IMR-90 (cell line): ENCODE data around the gene PI3. TPM values are rescaled to one million over a fixed set of nuclear protein-coding genes. Genes with fewer than 3 reads are reported as not detected.
A peak's percentile ranks its signal among the peaks of the same experiment; 100 is the strongest.

Experiments used
- ATAC-seq: fragments of 200-7000 bp; cut with Tn5 transposase; 2 replicates; pipeline ENCODE4 v1.9.1; 2020; ENCODE audit warnings: low read depth, mild to moderate bottlenecking, moderate library complexity
- BruUV-seq: library from RNA; stranded (reverse); fragments of 400-500 nt; replicated peaks from 2 replicates; lab custom pipeline; 2021; lab: Mats Ljungman, UMichigan
- CTCF ChIA-PET: fragments of 300-600 bp; formaldehyde crosslinking; extraction: SDS; loops from one replicate; lab custom pipeline; 2021; ENCODE audit warnings: antibody characterized with exemption; lab: Yijun Ruan, JAX
- POLR2A ChIA-PET: fragments of 300-600 bp; sonication (Branson Sonifier 250); formaldehyde crosslinking; loops from one replicate; lab custom pipeline; 2022; ENCODE audit warnings: antibody characterized with exemption; ENCODE audit not compliant: unreplicated experiment; lab: Charles Lee
- DNase-seq: peaks from one replicate; pipeline ENCODE4 v3.0.0; 2013
- H2AFZ ChIP-seq: replicated peaks from 2 replicates; pipeline ENCODE3; 2013; ENCODE audit warnings: low read length, mild to moderate bottlenecking; ENCODE audit not compliant: poor library complexity
- H2AK5ac ChIP-seq: 2 replicates; pipeline ENCODE4 v1.6.1; 2013; ENCODE audit warnings: low read depth, low read length, inconsistent platforms
- H2AK9ac ChIP-seq: replicated peaks from 2 replicates; pipeline ENCODE3; 2013; ENCODE audit warnings: mild to moderate bottlenecking, low read depth, low read length, moderate library complexity; ENCODE audit not compliant: poor library complexity
- H2BK120ac ChIP-seq: 2 replicates; pipeline ENCODE4 v1.6.1; 2013; ENCODE audit warnings: low read depth, low read length, inconsistent platforms
- H2BK15ac ChIP-seq: 3 replicates; pipeline ENCODE4 v1.6.1; 2013; ENCODE audit warnings: low read depth, low read length, inconsistent platforms
- H2BK20ac ChIP-seq: 2 replicates; pipeline ENCODE4 v1.6.1; 2013; ENCODE audit warnings: low read depth, mild to moderate bottlenecking, inconsistent platforms, low read length, moderate library complexity
- H2BK5ac ChIP-seq: 2 replicates; pipeline ENCODE4 v1.6.1; 2013; ENCODE audit warnings: mild to moderate bottlenecking, low read depth, low read length, inconsistent platforms; ENCODE audit not compliant: poor library complexity, severe bottlenecking
- H3K14ac ChIP-seq: replicated peaks from 2 replicates; pipeline ENCODE4 v1.6.1; 2013; ENCODE audit warnings: low read depth, low read length, inconsistent platforms
- H3K18ac ChIP-seq: 2 replicates; pipeline ENCODE4 v1.6.1; 2013; ENCODE audit warnings: low read depth, low read length, control low read depth
- H3K23ac ChIP-seq: 2 replicates; pipeline ENCODE4 v1.6.1; 2013; ENCODE audit warnings: low read depth, low read length, inconsistent platforms
- H3K27ac ChIP-seq: 2 replicates; pipeline ENCODE4 v1.5.1; 2013; ENCODE audit warnings: mild to moderate bottlenecking, control low read depth, low read length; ENCODE audit not compliant: insufficient read depth
- H3K27me3 ChIP-seq: 2 replicates; pipeline ENCODE4 v1.6.1; 2013; ENCODE audit warnings: low read length; ENCODE audit not compliant: control insufficient read depth, insufficient read depth
- H3K36me3 ChIP-seq: 2 replicates; pipeline ENCODE4 v1.6.1; 2013; ENCODE audit warnings: low read length, mixed read lengths; ENCODE audit not compliant: control insufficient read depth, insufficient read depth
- H3K4ac ChIP-seq: 2 replicates; pipeline ENCODE4 v1.6.1; 2013; ENCODE audit warnings: low read depth, low read length, inconsistent platforms
- H3K4me1 ChIP-seq: 2 replicates; pipeline ENCODE4 v1.6.1; 2013; ENCODE audit warnings: low read length, mixed read lengths; ENCODE audit not compliant: control insufficient read depth, insufficient read depth
- H3K4me2 ChIP-seq: 2 replicates; pipeline ENCODE4 v1.6.1; 2013; ENCODE audit warnings: low read depth, mild to moderate bottlenecking, control low read depth, low read length, moderate library complexity
- H3K4me3 ChIP-seq: 2 replicates; pipeline ENCODE4 v1.5.1; 2013; ENCODE audit warnings: low read depth, mild to moderate bottlenecking, control low read depth, low read length, moderate library complexity; ENCODE audit not compliant: insufficient read depth
- H3K56ac ChIP-seq: 2 replicates; pipeline ENCODE4 v1.6.1; 2013; ENCODE audit warnings: low read length, inconsistent platforms; ENCODE audit not compliant: insufficient read depth; ENCODE audit errors: extremely low read depth
- H3K79me1 ChIP-seq, 2 experiments: 2 replicates each; pipeline ENCODE4 v1.6.1; 2013; ENCODE audit warnings: low read length in 2 of 2, inconsistent platforms in 1 of 2, low read depth in 1 of 2
- H3K9ac ChIP-seq: 2 replicates; pipeline ENCODE4 v1.6.1; 2013; ENCODE audit warnings: low read depth, low read length, control low read depth
- H3K9me1 ChIP-seq: 2 replicates; pipeline ENCODE4 v1.6.1; 2013; ENCODE audit warnings: low read length, inconsistent platforms; ENCODE audit not compliant: insufficient read depth
- H3K9me3 ChIP-seq: 2 replicates; pipeline ENCODE4 v1.6.1; 2013; ENCODE audit warnings: low read length; ENCODE audit not compliant: control insufficient read depth, insufficient read depth
- H4K20me1 ChIP-seq: 2 replicates; pipeline ENCODE4 v1.6.1; 2013; ENCODE audit warnings: low read length, inconsistent platforms; ENCODE audit not compliant: insufficient read depth
- H4K5ac ChIP-seq: 2 replicates; pipeline ENCODE4 v1.6.1; 2013; ENCODE audit warnings: mild to moderate bottlenecking, low read depth, low read length, control low read depth
- H4K8ac ChIP-seq, 2 experiments: 2 replicates each; pipeline ENCODE4 v1.6.1; 2013; ENCODE audit warnings: low read depth in 2 of 2, low read length in 2 of 2, control low read depth in 1 of 2, inconsistent platforms in 1 of 2
- H4K91ac ChIP-seq: 2 replicates; pipeline ENCODE4 v1.6.1; 2013; ENCODE audit warnings: low read depth, low read length, inconsistent platforms; ENCODE audit not compliant: insufficient read depth
- BHLHE40 ChIP-seq: fragments of 150-350 bp; IDR thresholded peaks from 2 replicates; pipeline ENCODE4 v1.6.1; 2016; ENCODE audit warnings: mild to moderate bottlenecking, low read depth, low read length
- CEBPB ChIP-seq: IDR thresholded peaks from 2 replicates; pipeline ENCODE4 v1.6.1; 2012; ENCODE audit warnings: low read depth, low read length, improper control_type of control experiment
- CHD1 ChIP-seq: IDR thresholded peaks from 2 replicates; pipeline ENCODE4 v1.6.1; 2012; ENCODE audit warnings: low read depth, low read length, improper control_type of control experiment
- FOS ChIP-seq: fragments of 150-350 bp; IDR thresholded peaks from 2 replicates; pipeline ENCODE4 v1.6.1; 2016; ENCODE audit warnings: low read depth, low read length
- MAFK ChIP-seq: IDR thresholded peaks from 2 replicates; pipeline ENCODE4 v1.6.1; 2012; ENCODE audit warnings: low read depth, low read length, improper control_type of control experiment
- MAZ ChIP-seq: IDR thresholded peaks from 2 replicates; pipeline ENCODE4 v1.6.1; 2012; ENCODE audit warnings: low read depth, mild to moderate bottlenecking, low read length, improper control_type of control experiment, moderate library complexity, borderline replicate concordance
- MXI1 ChIP-seq: IDR thresholded peaks from 2 replicates; pipeline ENCODE4 v1.6.1; 2012; ENCODE audit warnings: low read depth, mild to moderate bottlenecking, low read length, moderate library complexity, borderline replicate concordance
- NFE2L2 ChIP-seq: fragments of 150-350 bp; IDR thresholded peaks from 2 replicates; pipeline ENCODE4 v1.6.1; 2016; ENCODE audit warnings: low read depth, mild to moderate bottlenecking, low read length
- POLR2A ChIP-seq: IDR thresholded peaks from 2 replicates; pipeline ENCODE4 v1.6.1; 2012; ENCODE audit warnings: mild to moderate bottlenecking, low read depth, low read length
- RAD21 ChIP-seq: IDR thresholded peaks from 2 replicates; pipeline ENCODE4 v1.6.1; 2012; ENCODE audit warnings: low read length, improper control_type of control experiment
- RCOR1 ChIP-seq: IDR thresholded peaks from 2 replicates; pipeline ENCODE4 v1.6.1; 2012; ENCODE audit warnings: mild to moderate bottlenecking, low read length, improper control_type of control experiment; ENCODE audit not compliant: insufficient replicate concordance
- RFX5 ChIP-seq: IDR thresholded peaks from 2 replicates; pipeline ENCODE4 v1.8.0; 2012; ENCODE audit warnings: low read depth, mild to moderate bottlenecking, low read length, moderate library complexity
- SMC3 ChIP-seq: fragments of 150-350 bp; IDR thresholded peaks from 2 replicates; pipeline ENCODE4 v1.6.1; 2016; ENCODE audit warnings: low read depth, mild to moderate bottlenecking, antibody characterized with exemption, low read length, moderate library complexity
- USF2 ChIP-seq: fragments of 150-350 bp; IDR thresholded peaks from 2 replicates; pipeline ENCODE4 v1.6.1; 2017; ENCODE audit warnings: mild to moderate bottlenecking, antibody characterized with exemption, low read length, low read depth
- WGBS, 2 experiments: methylation state at CpG; one replicate each; pipeline versions ENCODE4 v1.1.5 to v1.1.7; 2013; ENCODE audit warnings: missing lambda C conversion rate in 2 of 2; ENCODE audit not compliant: insufficient read length in 1 of 2; ENCODE audit errors: extremely low coverage in 2 of 2; 5-methylcytosine and 5-hydroxymethylcytosine counted together
- dilution Hi-C: fragments of 300-500 bp; cut with HindIII; formaldehyde crosslinking; loops from one replicate; pipeline ENCODE4 v1.14.3; 2018; ENCODE audit warnings: low sequenced_read_pairs; ENCODE audit not compliant: unreplicated experiment
- in situ Hi-C: fragments of 300-500 bp; cut with MboI; formaldehyde crosslinking; loops from 3 replicates; pipeline ENCODE4 v1.14.3; 2019; ENCODE audit warnings: low sequenced_read_pairs, inconsistent platforms, mixed read lengths
- intact Hi-C: fragments of 100-400 bp; cut with micrococcal nuclease; formaldehyde crosslinking; loops from 2 replicates; pipeline ENCODE4 v1.10.0; 2022
- polyA plus RNA-seq, 3 experiments: library from polyadenylated mRNA; depleted of rRNA; stranded (reverse); fragments of >200 nt; gene quantifications; 2 replicates each; pipeline ENCODE4 v1.2.3, GENCODE V29; 2012; ENCODE audit warnings: low replicate concordance in 1 of 3
- total RNA-seq: library from RNA; depleted of rRNA; stranded (reverse); fragments of >200 nt; gene quantifications from 2 replicates; pipeline ENCODE4 v1.2.3, GENCODE V29; 2012
- TF ChIP-seq, protein P1 (sequence below): conservative IDR thresholded peaks from 2 replicates; pipeline ENCODE4 v1.5.1; 2012; ENCODE audit warnings: mild to moderate bottlenecking, low read depth, low read length, improper control_type of control experiment
- TF ChIP-seq, protein P2 (sequence below): fragments of 150-350 bp; IDR thresholded peaks from 2 replicates; pipeline ENCODE4 v1.6.1; 2016; ENCODE audit warnings: low read depth, mild to moderate bottlenecking, low read length, moderate library complexity, borderline replicate concordance

Gene PI3
- total and polyA plus RNA-seq, 2 of the 4 experiments (the other 2 are of a cell fraction) = not detected

DNA sequence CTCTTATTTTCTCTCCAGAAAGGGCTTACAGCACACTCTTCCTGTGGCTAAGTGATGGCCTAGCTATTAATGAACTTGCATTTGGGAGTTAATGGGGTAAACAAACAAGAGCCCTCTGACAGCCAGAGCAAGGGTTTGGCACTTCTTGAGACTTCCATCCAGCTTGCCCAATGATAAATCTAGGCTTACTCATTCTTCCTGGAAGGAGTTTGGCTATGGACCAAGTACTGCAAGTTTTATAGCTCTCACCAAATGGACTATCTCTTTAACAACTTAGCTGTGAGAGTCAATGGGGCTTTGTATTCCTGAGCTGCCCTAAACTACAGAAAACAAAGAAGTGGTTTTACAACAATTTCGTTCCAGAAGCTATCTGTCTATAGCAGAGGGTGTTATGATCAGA, 16.7 kb upstream of the PI3 start:
- Histone ChIP-seq H2AFZ (no peak overlapping the region), H4K5ac (no peak overlapping the region), H3K27ac (no peak overlapping the region), H3K4me2 (no peak overlapping the region), H3K4me3 (no peak overlapping the region), H3K9me3 (no peaks in the 10 kb centered on the region), H3K4ac (no peak overlapping the region), H2BK15ac (no peak overlapping the region), H2AK9ac (no peak overlapping the region), H3K36me3 (no peaks in the 10 kb centered on the region), H3K27me3 (peaks cover 4% of the 10 kb centered on the region), H2BK120ac (no peak overlapping the region), H3K18ac (no peak overlapping the region), H3K4me1 (peaks cover 2% of the 10 kb centered on the region; the same call in 1 of the 2 replicates), H3K14ac (no peak overlapping the region), H3K23ac (no peak overlapping the region), H3K56ac (no peak overlapping the region), H2BK5ac (no peak overlapping the region), H4K8ac (no peak overlapping the region), H3K9ac (no peak overlapping the region), H4K20me1 (no peaks in the 10 kb centered on the region), H4K91ac (no peak overlapping the region), H2AK5ac (no peak overlapping the region), H2BK20ac (no peak overlapping the region), H3K79me1 (no peaks in the 10 kb centered on the region), H3K9me1 (no peaks in the 10 kb centered on the region)
- dilution Hi-C loops (no loop called here), in situ Hi-C loops (no loop called here), intact Hi-C loops (no loop called here)
- TF ChIP-seq MXI1 (no peak), SMC3 (no peak), CEBPB (no peak), CHD1 (no peak), RAD21 (no peak), NFE2L2 (no peak), MAFK (no peak), RFX5 (no peak), USF2 (no peak), RCOR1 (no peak), MAZ (no peak), BHLHE40 (no peak), FOS (no peak), POLR2A (no peak)
- TF ChIP-seq, protein P1, sequence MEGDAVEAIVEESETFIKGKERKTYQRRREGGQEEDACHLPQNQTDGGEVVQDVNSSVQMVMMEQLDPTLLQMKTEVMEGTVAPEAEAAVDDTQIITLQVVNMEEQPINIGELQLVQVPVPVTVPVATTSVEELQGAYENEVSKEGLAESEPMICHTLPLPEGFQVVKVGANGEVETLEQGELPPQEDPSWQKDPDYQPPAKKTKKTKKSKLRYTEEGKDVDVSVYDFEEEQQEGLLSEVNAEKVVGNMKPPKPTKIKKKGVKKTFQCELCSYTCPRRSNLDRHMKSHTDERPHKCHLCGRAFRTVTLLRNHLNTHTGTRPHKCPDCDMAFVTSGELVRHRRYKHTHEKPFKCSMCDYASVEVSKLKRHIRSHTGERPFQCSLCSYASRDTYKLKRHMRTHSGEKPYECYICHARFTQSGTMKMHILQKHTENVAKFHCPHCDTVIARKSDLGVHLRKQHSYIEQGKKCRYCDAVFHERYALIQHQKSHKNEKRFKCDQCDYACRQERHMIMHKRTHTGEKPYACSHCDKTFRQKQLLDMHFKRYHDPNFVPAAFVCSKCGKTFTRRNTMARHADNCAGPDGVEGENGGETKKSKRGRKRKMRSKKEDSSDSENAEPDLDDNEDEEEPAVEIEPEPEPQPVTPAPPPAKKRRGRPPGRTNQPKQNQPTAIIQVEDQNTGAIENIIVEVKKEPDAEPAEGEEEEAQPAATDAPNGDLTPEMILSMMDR = no peak
- TF ChIP-seq, protein P2, sequence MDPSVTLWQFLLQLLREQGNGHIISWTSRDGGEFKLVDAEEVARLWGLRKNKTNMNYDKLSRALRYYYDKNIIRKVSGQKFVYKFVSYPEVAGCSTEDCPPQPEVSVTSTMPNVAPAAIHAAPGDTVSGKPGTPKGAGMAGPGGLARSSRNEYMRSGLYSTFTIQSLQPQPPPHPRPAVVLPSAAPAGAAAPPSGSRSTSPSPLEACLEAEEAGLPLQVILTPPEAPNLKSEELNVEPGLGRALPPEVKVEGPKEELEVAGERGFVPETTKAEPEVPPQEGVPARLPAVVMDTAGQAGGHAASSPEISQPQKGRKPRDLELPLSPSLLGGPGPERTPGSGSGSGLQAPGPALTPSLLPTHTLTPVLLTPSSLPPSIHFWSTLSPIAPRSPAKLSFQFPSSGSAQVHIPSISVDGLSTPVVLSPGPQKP = no peak
- no CpG with 5 or more reads among the region's 1 CpG for WGBS, 2 experiments
- DNase-seq (peak; percentile 43), ATAC-seq (peak; percentile 60)
- POLR2A ChIA-PET = no interaction called here
- BruUV-seq = no TSS peak
- CTCF ChIA-PET = interaction anchor here (0.6 kb wide), 1 partner anchor 259 kb away, joined by 3 read pairs; no protein-coding TSS in a partner anchor
